ENCODE measurements around the gene NCR2. TPM values are rescaled to one million over a fixed set of nuclear protein-coding genes. Genes with fewer than 3 reads are reported as not detected.

Gene NCR2
- total RNA-seq, 2 donors from 2014 or later: not detected

GRCh38 chr6:41315943-41316620 is 19.3 kb upstream of the NCR2 start:
- Mint-ChIP-seq H3K4me3 (no peak overlapping the region), H3K27me3 (peaks cover 49% of the 10 kb centered on the region), H3K36me3 (ENCODE audit: low read depth) (peaks cover 4% of the 10 kb centered on the region), H3K4me1 (peaks cover 13% of the 10 kb centered on the region), H3K27ac (no peak overlapping the region)
- H3K9me3 ChIP-seq (ENCODE audit: control insufficient read depth, low read length, poor library complexity, severe bottlenecking): no peaks in the 10 kb centered on the region
- DNase-seq: no peak
- ATAC-seq: no peak

GRCh38 chr6:41318261-41318653 is 17.2 kb upstream of the NCR2 start:
- no peaks in the 10 kb centered on the region for H3K9me3 ChIP-seq (ENCODE audit: control insufficient read depth, low read length, poor library complexity, severe bottlenecking)
- Mint-ChIP-seq H3K27ac (no peak overlapping the region), H3K36me3 (ENCODE audit: low read depth) (no peaks in the 10 kb centered on the region), H3K4me3 (no peak overlapping the region), H3K4me1 (peaks cover 13% of the 10 kb centered on the region), H3K27me3 (peaks cover 30% of the 10 kb centered on the region)
- no peak for DNase-seq
- no peak for ATAC-seq

GRCh38 chr6:41318654-41319565 is 16.5 kb upstream of the NCR2 start:
- H3K27ac Mint-ChIP-seq: no peak overlapping the region
- DNase-seq: peak; percentile 60 to 78 (median 63)
- H3K36me3 Mint-ChIP-seq (ENCODE audit: low read depth): no peaks in the 10 kb centered on the region
- H3K9me3 ChIP-seq (ENCODE audit: control insufficient read depth, low read length, poor library complexity, severe bottlenecking): no peaks in the 10 kb centered on the region
- H3K4me3 Mint-ChIP-seq: peak overlapping the region; percentile 33
- H3K4me1 Mint-ChIP-seq: peaks cover 12% of the 10 kb centered on the region
- H3K27me3 Mint-ChIP-seq: peaks cover 24% of the 10 kb centered on the region
- ATAC-seq: peak; percentile 99

- H3K27me3 Mint-ChIP-seq: peaks cover 22% of the 10 kb centered on the region
Observed at GRCh38 chr6:41321183-41321582, 14.2 kb upstream of the NCR2 start.

GRCh38 chr6:41325446-41326066 is 9.9 kb upstream of the NCR2 start:
- Mint-ChIP-seq H3K4me3 (no peak overlapping the region), H3K4me1 (peaks cover 2% of the 10 kb centered on the region), H3K36me3 (ENCODE audit: low read depth) (peaks cover 5% of the 10 kb centered on the region), H3K27ac (no peak overlapping the region), H3K27me3 (peaks cover 30% of the 10 kb centered on the region)
- DNase-seq (no peak), ATAC-seq (no peak)
- no peaks in the 10 kb centered on the region for H3K9me3 ChIP-seq (ENCODE audit: control insufficient read depth, low read length, poor library complexity, severe bottlenecking)

More at GRCh38 chr6:41321183-41321582, 14.2 kb upstream of the NCR2 start:
- Mint-ChIP-seq H3K4me1 (peaks cover 9% of the 10 kb centered on the region), H3K36me3 (ENCODE audit: low read depth) (peaks cover 2% of the 10 kb centered on the region), H3K4me3 (no peak overlapping the region), H3K27ac (no peak overlapping the region)
- no peak for DNase-seq
- ATAC-seq: no peak
- no peaks in the 10 kb centered on the region for H3K9me3 ChIP-seq (ENCODE audit: control insufficient read depth, low read length, poor library complexity, severe bottlenecking)

- H3K9me3 ChIP-seq (ENCODE audit: control insufficient read depth, low read length, poor library complexity, severe bottlenecking): no peaks in the 10 kb centered on the region
- Mint-ChIP-seq H3K27ac (no peak overlapping the region), H3K27me3 (peaks cover 30% of the 10 kb centered on the region), H3K36me3 (ENCODE audit: low read depth) (peaks cover 5% of the 10 kb centered on the region), H3K4me3 (no peak overlapping the region), H3K4me1 (peaks cover 2% of the 10 kb centered on the region)
- DNase-seq (no peak), ATAC-seq (no peak)
Observed at GRCh38 chr6:41326092-41326491, 9.3 kb upstream of the NCR2 start.

GRCh38 chr6:41327177-41327576 is 8.2 kb upstream of the NCR2 start:
- no peak overlapping the region for H3K27ac Mint-ChIP-seq
- H3K4me3 Mint-ChIP-seq: no peak overlapping the region
- no peak for ATAC-seq
- DNase-seq: no peak
- peaks cover 5% of the 10 kb centered on the region for H3K4me1 Mint-ChIP-seq
- peaks cover 35% of the 10 kb centered on the region for H3K27me3 Mint-ChIP-seq
- H3K9me3 ChIP-seq (ENCODE audit: control insufficient read depth, low read length, poor library complexity, severe bottlenecking): no peaks in the 10 kb centered on the region
- H3K36me3 Mint-ChIP-seq (ENCODE audit: low read depth): peaks cover 8% of the 10 kb centered on the region

GRCh38 chr6:41331401-41332150 is 3.8 kb upstream of the NCR2 start:
- H3K27me3 Mint-ChIP-seq: peaks cover 31% of the 10 kb centered on the region
- no peak overlapping the region for H3K27ac Mint-ChIP-seq
- ATAC-seq: no peak
- H3K4me3 Mint-ChIP-seq: no peak overlapping the region
- no peaks in the 10 kb centered on the region for H3K9me3 ChIP-seq (ENCODE audit: control insufficient read depth, low read length, poor library complexity, severe bottlenecking)
- peaks cover 20% of the 10 kb centered on the region for H3K4me1 Mint-ChIP-seq
- DNase-seq: no peak
- H3K36me3 Mint-ChIP-seq (ENCODE audit: low read depth): peaks cover 4% of the 10 kb centered on the region

GRCh38 chr6:41332241-41332640 is 3.2 kb upstream of the NCR2 start:
- DNase-seq: no peak
- no peak for ATAC-seq
- no peak overlapping the region for H3K4me3 Mint-ChIP-seq
- peaks cover 27% of the 10 kb centered on the region for H3K27me3 Mint-ChIP-seq
- no peaks in the 10 kb centered on the region for H3K9me3 ChIP-seq (ENCODE audit: control insufficient read depth, low read length, poor library complexity, severe bottlenecking)
- no peak overlapping the region for H3K27ac Mint-ChIP-seq
- peaks cover 21% of the 10 kb centered on the region for H3K4me1 Mint-ChIP-seq
- H3K36me3 Mint-ChIP-seq (ENCODE audit: low read depth): peaks cover 4% of the 10 kb centered on the region

- Mint-ChIP-seq H3K4me1 (peaks cover 21% of the 10 kb centered on the region), H3K4me3 (no peak overlapping the region)
- no peak for ATAC-seq
Observed at GRCh38 chr6:41332842-41333736, 2.3 kb upstream of the NCR2 start.

GRCh38 chr6:41334482-41335040 is 847 bp upstream of the NCR2 start:
- Mint-ChIP-seq H3K4me3 (no peak overlapping the region), H3K27ac (peak overlapping the region; percentile 86), H3K36me3 (ENCODE audit: low read depth) (peaks cover 4% of the 10 kb centered on the region), H3K4me1 (peaks cover 21% of the 10 kb centered on the region), H3K27me3 (peaks cover 14% of the 10 kb centered on the region)
- no peaks in the 10 kb centered on the region for H3K9me3 ChIP-seq (ENCODE audit: control insufficient read depth, low read length, poor library complexity, severe bottlenecking)
- no peak for ATAC-seq
- no peak for DNase-seq

More at GRCh38 chr6:41332842-41333736, 2.3 kb upstream of the NCR2 start:
- peaks cover 4% of the 10 kb centered on the region for H3K36me3 Mint-ChIP-seq (ENCODE audit: low read depth)
- peak overlapping the region; percentile 86 for H3K27ac Mint-ChIP-seq
- no peak for DNase-seq
- no peaks in the 10 kb centered on the region for H3K9me3 ChIP-seq (ENCODE audit: control insufficient read depth, low read length, poor library complexity, severe bottlenecking)
- peaks cover 20% of the 10 kb centered on the region for H3K27me3 Mint-ChIP-seq

- H3K27me3 Mint-ChIP-seq: peaks cover 14% of the 10 kb centered on the region
- peaks cover 4% of the 10 kb centered on the region for H3K36me3 Mint-ChIP-seq (ENCODE audit: low read depth)
- peak overlapping the region; percentile 24 for H3K27ac Mint-ChIP-seq
- peaks cover 21% of the 10 kb centered on the region for H3K4me1 Mint-ChIP-seq
- DNase-seq (no peak), ATAC-seq (no peak)
- H3K4me3 Mint-ChIP-seq: no peak overlapping the region
- no peaks in the 10 kb centered on the region for H3K9me3 ChIP-seq (ENCODE audit: control insufficient read depth, low read length, poor library complexity, severe bottlenecking)
Observed at GRCh38 chr6:41335943-41336342, 535 bp downstream of the NCR2 start.
